ENCODE measurements around the gene LRP6.
A peak's percentile ranks its signal among the peaks of the same experiment; 100 is the strongest.

- TF ChIP-seq CTCF (IDR thresholded peaks at IDR 0.05; ENCODE audit: control extremely low read depth in 1 of 3, insufficient read depth in 1 of 3, low read depth in 1 of 3, low read length in 3 of 3) (peak in 1 of 3 experiments; percentile 14; a peak in 1 of 4 replicates), ZNF274 (IDR thresholded peaks at IDR 0.05; ENCODE audit: borderline replicate concordance, extremely low read depth, low read length) (no peak), POLR2AphosphoS5 (IDR thresholded peaks at IDR 0.05; ENCODE audit: low read depth, low read length) (no peak), POLR2A (IDR thresholded peaks at IDR 0.05; ENCODE audit: control extremely low read depth in 1 of 2, low read depth in 2 of 2, low read length in 2 of 2) (no peak), MAX (IDR thresholded peaks at IDR 0.05) (no peak), KDM4A (IDR thresholded peaks at IDR 0.05; ENCODE audit: low read depth, low read length, severe bottlenecking) (no peak), GABPA (IDR thresholded peaks at IDR 0.05; ENCODE audit: borderline replicate concordance, insufficient read depth, low read length) (no peak), EZH2 (IDR thresholded peaks at IDR 0.05; ENCODE audit: low read depth, low read length, severe bottlenecking) (no peak), PHF8 (conservative IDR thresholded peaks at IDR 0.05; ENCODE audit: low read depth, low read length) (no peak), MAFK (IDR thresholded peaks at IDR 0.05; ENCODE audit: low read depth, low read length) (no peak)
Observed at GRCh38 chr12:12202747-12203146, 64.1 kb downstream of the LRP6 start.

Measured in H1 (cell line).